HEK293 (cell line): ENCODE results near the gene TNKS2.
A peak's percentile ranks its signal among the peaks of the same experiment; 100 is the strongest.

Source experiments
- HIC1 ChIP-seq: fragments of 450-650 bp; formaldehyde crosslinking; IDR thresholded peaks from 2 replicates; pipeline ENCODE4 v1.5.1; 2016; ENCODE audit warnings: missing biosample characterization, missing genetic modification characterization
- IKZF3 ChIP-seq: fragments of 450-650 bp; IDR thresholded peaks from 2 replicates; pipeline ENCODE4 v1.5.0; 2018; ENCODE audit warnings: missing biosample characterization, mild to moderate bottlenecking, missing genetic modification characterization, moderate library complexity
- KLF1 ChIP-seq: fragments of 450-650 bp; formaldehyde crosslinking; IDR thresholded peaks from 2 replicates; pipeline ENCODE4 v1.5.1; 2016; ENCODE audit warnings: missing biosample characterization, missing genetic modification characterization
- KLF10 ChIP-seq: fragments of 450-650 bp; IDR thresholded peaks from 2 replicates; pipeline ENCODE4 v1.5.1; 2018; ENCODE audit warnings: missing biosample characterization, mild to moderate bottlenecking, missing genetic modification characterization
- MZF1 ChIP-seq: fragments of 450-650 bp; formaldehyde crosslinking; IDR thresholded peaks from 2 replicates; pipeline ENCODE4 v1.5.1; 2017; ENCODE audit warnings: missing biosample characterization, missing genetic modification characterization, borderline replicate concordance
- PATZ1 ChIP-seq: fragments of 450-650 bp; formaldehyde crosslinking; IDR thresholded peaks from 2 replicates; pipeline ENCODE4 v1.5.1; 2016; ENCODE audit warnings: missing biosample characterization, missing genetic modification characterization
- PRDM6 ChIP-seq: fragments of 450-650 bp; formaldehyde crosslinking; IDR thresholded peaks from 2 replicates; pipeline ENCODE4 v1.5.1; 2017; ENCODE audit warnings: missing biosample characterization, missing genetic modification characterization
- SALL2 ChIP-seq: fragments of 450-650 bp; formaldehyde crosslinking; IDR thresholded peaks from 2 replicates; pipeline ENCODE4 v1.5.0; 2017; ENCODE audit warnings: missing biosample characterization, mild to moderate bottlenecking, missing genetic modification characterization, borderline replicate concordance
- SP7 ChIP-seq: fragments of 450-650 bp; formaldehyde crosslinking; IDR thresholded peaks from 2 replicates; pipeline ENCODE4 v1.5.1; 2016; ENCODE audit warnings: missing biosample characterization, missing genetic modification characterization
- ZBTB20 ChIP-seq: fragments of 450-650 bp; formaldehyde crosslinking; IDR thresholded peaks from 2 replicates; pipeline ENCODE4 v1.5.1; 2016; ENCODE audit warnings: missing biosample characterization, missing genetic modification characterization
- ZBTB21 ChIP-seq: fragments of 450-650 bp; formaldehyde crosslinking; IDR thresholded peaks from 2 replicates; pipeline ENCODE4 v1.5.1; 2017; ENCODE audit warnings: missing biosample characterization, missing genetic modification characterization
- ZEB2 ChIP-seq: fragments of 450-650 bp; formaldehyde crosslinking; IDR thresholded peaks from 2 replicates; pipeline ENCODE4 v1.5.1; 2016; ENCODE audit warnings: missing biosample characterization, missing genetic modification characterization
- ZFP37 ChIP-seq: fragments of 450-650 bp; formaldehyde crosslinking; IDR thresholded peaks from 2 replicates; pipeline ENCODE4 v1.5.1; 2016; ENCODE audit warnings: missing biosample characterization, missing genetic modification characterization
- ZNF214 ChIP-seq: fragments of 450-650 bp; formaldehyde crosslinking; IDR thresholded peaks from 2 replicates; pipeline ENCODE4 v1.5.1; 2017; ENCODE audit warnings: missing biosample characterization, mild to moderate bottlenecking, missing genetic modification characterization, borderline replicate concordance
- ZNF302 ChIP-seq: fragments of 450-650 bp; formaldehyde crosslinking; IDR thresholded peaks from 2 replicates; pipeline ENCODE4 v1.5.1; 2016; ENCODE audit warnings: missing biosample characterization, missing genetic modification characterization, low read depth
- ZNF354C ChIP-seq: fragments of 450-650 bp; formaldehyde crosslinking; IDR thresholded peaks from 2 replicates; pipeline ENCODE4 v1.5.1; 2016; ENCODE audit warnings: missing biosample characterization, missing genetic modification characterization, low read depth, borderline replicate concordance
- ZNF366 ChIP-seq: fragments of 450-650 bp; formaldehyde crosslinking; conservative IDR thresholded peaks from 2 replicates; pipeline ENCODE4 v1.5.1; 2016; ENCODE audit warnings: missing biosample characterization, missing genetic modification characterization
- ZNF394 ChIP-seq: fragments of 450-650 bp; formaldehyde crosslinking; IDR thresholded peaks from 2 replicates; pipeline ENCODE4 v1.5.1; 2016; ENCODE audit warnings: missing biosample characterization, missing genetic modification characterization, mild to moderate bottlenecking, moderate library complexity, borderline replicate concordance
- ZNF600 ChIP-seq: fragments of 450-650 bp; formaldehyde crosslinking; IDR thresholded peaks from 2 replicates; pipeline ENCODE4 v1.5.1; 2016; ENCODE audit warnings: missing biosample characterization, missing genetic modification characterization
- ZSCAN30 ChIP-seq: fragments of 450-650 bp; IDR thresholded peaks from 2 replicates; pipeline ENCODE4 v1.5.1; 2018; ENCODE audit warnings: missing biosample characterization, mild to moderate bottlenecking, missing genetic modification characterization, moderate library complexity
- TF ChIP-seq, protein P1 (sequence below): fragments of 450-650 bp; formaldehyde crosslinking; conservative IDR thresholded peaks from 2 replicates; pipeline ENCODE4 v1.5.1; 2016; ENCODE audit warnings: low read depth, missing biosample characterization, missing genetic modification characterization
- TF ChIP-seq, protein P2 (sequence below): fragments of 450-650 bp; formaldehyde crosslinking; IDR thresholded peaks from 2 replicates; pipeline ENCODE4 v1.5.1; 2016; ENCODE audit warnings: missing biosample characterization, missing genetic modification characterization
- TF ChIP-seq, protein P3 (sequence below): fragments of 450-650 bp; formaldehyde crosslinking; IDR thresholded peaks from 2 replicates; pipeline ENCODE4 v1.5.1; 2016; ENCODE audit warnings: missing biosample characterization, missing genetic modification characterization, borderline replicate concordance

The TNKS2 gene

DNA sequence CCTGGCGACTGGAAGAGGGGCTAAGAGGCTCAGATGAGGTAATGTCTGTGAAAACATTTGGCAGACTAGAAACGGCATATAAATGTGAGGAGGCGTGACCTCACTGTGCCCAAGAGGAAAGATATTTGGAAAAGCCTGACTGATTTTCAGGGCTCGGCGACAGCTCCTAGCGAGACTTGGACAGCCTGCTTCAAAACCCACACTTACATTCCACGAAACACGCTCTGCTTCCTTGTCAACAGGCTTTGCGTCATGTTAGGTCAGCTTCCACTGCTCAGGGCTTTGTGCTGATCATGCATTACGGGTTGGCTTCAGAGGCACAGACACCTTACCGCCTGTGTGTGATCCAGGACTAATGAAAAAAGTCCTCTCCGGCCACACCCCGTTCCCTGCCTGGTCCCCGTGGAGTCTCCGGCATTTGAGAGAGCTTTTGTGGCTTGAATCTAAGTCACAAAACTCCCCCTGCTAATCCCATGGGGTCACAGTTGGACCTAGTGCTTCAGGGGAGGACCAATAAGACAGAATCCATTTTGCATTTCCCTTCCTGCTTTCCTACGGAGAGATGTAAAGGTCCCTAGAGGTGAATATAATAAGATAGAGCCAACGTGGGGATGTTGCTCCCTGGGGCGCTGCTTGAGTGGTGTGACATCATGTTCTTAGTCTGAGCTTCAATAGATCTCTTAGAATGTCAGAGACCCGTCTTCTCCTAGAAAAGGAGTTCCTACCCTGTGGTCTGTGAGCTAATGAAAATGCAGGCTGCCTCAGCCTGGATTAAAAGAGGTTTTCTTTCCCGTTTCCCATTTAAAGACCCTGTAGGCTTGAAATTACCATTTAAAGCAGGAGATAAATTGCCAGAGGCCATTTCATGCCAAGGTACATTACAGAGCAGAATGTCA lies 85.6 kb downstream of the TNKS2 start (continued):
- TF ChIP-seq, protein P1, sequence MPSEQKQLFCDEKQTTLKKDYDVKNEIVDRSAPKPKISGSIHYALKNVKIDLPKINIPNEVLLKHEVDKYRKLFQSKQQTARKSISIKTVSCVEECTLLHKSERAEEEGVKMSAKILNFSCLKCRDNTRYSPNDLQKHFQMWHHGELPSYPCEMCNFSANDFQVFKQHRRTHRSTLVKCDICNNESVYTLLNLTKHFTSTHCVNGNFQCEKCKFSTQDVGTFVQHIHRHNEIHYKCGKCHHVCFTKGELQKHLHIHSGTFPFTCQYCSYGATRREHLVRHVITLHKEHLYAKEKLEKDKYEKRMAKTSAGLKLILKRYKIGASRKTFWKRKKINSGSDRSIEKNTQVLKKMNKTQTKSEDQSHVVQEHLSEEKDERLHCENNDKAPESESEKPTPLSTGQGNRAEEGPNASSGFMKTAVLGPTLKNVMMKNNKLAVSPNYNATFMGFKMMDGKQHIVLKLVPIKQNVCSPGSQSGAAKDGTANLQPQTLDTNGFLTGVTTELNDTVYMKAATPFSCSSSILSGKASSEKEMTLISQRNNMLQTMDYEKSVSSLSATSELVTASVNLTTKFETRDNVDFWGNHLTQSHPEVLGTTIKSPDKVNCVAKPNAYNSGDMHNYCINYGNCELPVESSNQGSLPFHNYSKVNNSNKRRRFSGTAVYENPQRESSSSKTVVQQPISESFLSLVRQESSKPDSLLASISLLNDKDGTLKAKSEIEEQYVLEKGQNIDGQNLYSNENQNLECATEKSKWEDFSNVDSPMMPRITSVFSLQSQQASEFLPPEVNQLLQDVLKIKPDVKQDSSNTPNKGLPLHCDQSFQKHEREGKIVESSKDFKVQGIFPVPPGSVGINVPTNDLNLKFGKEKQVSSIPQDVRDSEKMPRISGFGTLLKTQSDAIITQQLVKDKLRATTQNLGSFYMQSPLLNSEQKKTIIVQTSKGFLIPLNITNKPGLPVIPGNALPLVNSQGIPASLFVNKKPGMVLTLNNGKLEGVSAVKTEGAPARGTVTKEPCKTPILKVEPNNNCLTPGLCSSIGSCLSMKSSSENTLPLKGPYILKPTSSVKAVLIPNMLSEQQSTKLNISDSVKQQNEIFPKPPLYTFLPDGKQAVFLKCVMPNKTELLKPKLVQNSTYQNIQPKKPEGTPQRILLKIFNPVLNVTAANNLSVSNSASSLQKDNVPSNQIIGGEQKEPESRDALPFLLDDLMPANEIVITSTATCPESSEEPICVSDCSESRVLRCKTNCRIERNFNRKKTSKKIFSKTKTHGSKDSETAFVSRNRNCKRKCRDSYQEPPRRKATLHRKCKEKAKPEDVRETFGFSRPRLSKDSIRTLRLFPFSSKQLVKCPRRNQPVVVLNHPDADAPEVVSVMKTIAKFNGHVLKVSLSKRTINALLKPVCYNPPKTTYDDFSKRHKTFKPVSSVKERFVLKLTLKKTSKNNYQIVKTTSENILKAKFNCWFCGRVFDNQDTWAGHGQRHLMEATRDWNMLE (tag by site-specific recombination): peak; percentile 18; the same call in 1 of the 2 replicates
- TF ChIP-seq MZF1 (tag by site-specific recombination) (peak; percentile 76; the same call in 1 of the 2 replicates), ZNF600 (tag by site-specific recombination) (peak; percentile 86; the same call in 1 of the 2 replicates), ZSCAN30 (tag by site-specific recombination) (no peak), IKZF3 (tag by site-specific recombination) (peak; percentile 62), ZNF354C (tag by site-specific recombination) (no peak), SALL2 (tag by site-specific recombination) (no peak), ZBTB21 (tag by site-specific recombination) (peak; percentile 87), HIC1 (tag by site-specific recombination) (0 out of 2 replicates have a peak, but pooled peaks have one; percentile 43), ZBTB20 (tag by site-specific recombination) (peak; percentile 46), KLF1 (no peak), PATZ1 (tag by site-specific recombination) (peak; percentile 31; the same call in 1 of the 2 replicates), ZFP37 (tag by site-specific recombination) (peak; percentile 29; the same call in 1 of the 2 replicates), ZNF366 (tag by site-specific recombination) (peak; percentile 81), ZNF214 (tag by site-specific recombination) (no peak), ZNF394 (peak; percentile 44; the same call in 1 of the 2 replicates), SP7 (tag by site-specific recombination) (peak; percentile 58), ZNF302 (no peak), ZEB2 (tag by site-specific recombination) (peak; percentile 10), PRDM6 (tag by site-specific recombination) (peak; percentile 42), KLF10 (tag by site-specific recombination) (peak; percentile 66)
- TF ChIP-seq, protein P2, sequence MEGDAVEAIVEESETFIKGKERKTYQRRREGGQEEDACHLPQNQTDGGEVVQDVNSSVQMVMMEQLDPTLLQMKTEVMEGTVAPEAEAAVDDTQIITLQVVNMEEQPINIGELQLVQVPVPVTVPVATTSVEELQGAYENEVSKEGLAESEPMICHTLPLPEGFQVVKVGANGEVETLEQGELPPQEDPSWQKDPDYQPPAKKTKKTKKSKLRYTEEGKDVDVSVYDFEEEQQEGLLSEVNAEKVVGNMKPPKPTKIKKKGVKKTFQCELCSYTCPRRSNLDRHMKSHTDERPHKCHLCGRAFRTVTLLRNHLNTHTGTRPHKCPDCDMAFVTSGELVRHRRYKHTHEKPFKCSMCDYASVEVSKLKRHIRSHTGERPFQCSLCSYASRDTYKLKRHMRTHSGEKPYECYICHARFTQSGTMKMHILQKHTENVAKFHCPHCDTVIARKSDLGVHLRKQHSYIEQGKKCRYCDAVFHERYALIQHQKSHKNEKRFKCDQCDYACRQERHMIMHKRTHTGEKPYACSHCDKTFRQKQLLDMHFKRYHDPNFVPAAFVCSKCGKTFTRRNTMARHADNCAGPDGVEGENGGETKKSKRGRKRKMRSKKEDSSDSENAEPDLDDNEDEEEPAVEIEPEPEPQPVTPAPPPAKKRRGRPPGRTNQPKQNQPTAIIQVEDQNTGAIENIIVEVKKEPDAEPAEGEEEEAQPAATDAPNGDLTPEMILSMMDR (tag by site-specific recombination): no peak
- TF ChIP-seq, protein P3, sequence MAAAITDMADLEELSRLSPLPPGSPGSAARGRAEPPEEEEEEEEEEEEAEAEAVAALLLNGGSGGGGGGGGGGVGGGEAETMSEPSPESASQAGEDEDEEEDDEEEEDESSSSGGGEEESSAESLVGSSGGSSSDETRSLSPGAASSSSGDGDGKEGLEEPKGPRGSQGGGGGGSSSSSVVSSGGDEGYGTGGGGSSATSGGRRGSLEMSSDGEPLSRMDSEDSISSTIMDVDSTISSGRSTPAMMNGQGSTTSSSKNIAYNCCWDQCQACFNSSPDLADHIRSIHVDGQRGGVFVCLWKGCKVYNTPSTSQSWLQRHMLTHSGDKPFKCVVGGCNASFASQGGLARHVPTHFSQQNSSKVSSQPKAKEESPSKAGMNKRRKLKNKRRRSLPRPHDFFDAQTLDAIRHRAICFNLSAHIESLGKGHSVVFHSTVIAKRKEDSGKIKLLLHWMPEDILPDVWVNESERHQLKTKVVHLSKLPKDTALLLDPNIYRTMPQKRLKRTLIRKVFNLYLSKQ (tag by site-specific recombination): no peak
